ENCODE measurements around the gene DYNLT4.

- no peak for TF ChIP-seq CTCF (IDR thresholded peaks at IDR 0.05)
- no peak for TF ChIP-seq POLR2A (IDR thresholded peaks at IDR 0.05)
Observed at GRCh38 chr1:44775930-44776729, 31.0 kb downstream of the DYNLT4 start.
